ENCODE measurements around the gene PCDH11X. TPM values are rescaled to one million over a fixed set of nuclear protein-coding genes. Genes with fewer than 3 reads are reported as not detected.
A peak's percentile ranks its signal among the peaks of the same experiment; 100 is the strongest.
"Not testable (repeated sequence)": the region's sequence is repeated elsewhere in the genome, so short reads cannot be mapped to it uniquely, and the experiment has no call there.

The PCDH11X gene
- total RNA-seq, result under 1 TPM in 1 of 2 donors, not detected in 1; under 0.01 TPM

DNA sequence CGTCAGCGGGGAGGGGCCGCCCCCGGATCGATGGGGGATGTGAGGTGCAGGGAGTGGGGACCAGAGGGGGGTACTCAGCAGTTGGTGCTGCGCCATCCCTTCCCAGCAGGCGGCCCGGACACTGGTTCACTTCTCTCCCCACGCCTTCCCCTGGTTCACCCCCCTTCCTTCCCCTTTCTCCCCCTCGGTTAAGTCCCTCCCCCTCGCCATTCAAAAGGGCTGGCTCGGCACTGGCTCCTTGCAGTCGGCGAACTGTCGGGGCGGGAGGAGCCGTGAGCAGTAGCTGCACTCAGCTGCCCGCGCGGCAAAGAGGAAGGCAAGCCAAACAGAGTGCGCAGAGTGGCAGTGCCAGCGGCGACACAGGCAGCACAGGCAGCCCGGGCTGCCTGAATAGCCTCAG is at the start of gene PCDH11X:
Gene PCDH11X (plus strand): TSS at position 241 of the 400 bp plus-strand sequence. CDS start 56,130 bp downstream, outside the sequence.
- H3K9me3 ChIP-seq; H3K4me1 ChIP-seq; H3K36me3 ChIP-seq (replicated peaks in 1 of 2; ENCODE audit: insufficient read depth in 1 of 2, low read depth in 2 of 2); H3K27ac ChIP-seq; intact Hi-C loops (cut with DNase I); H3K27me3 ChIP-seq; H3K4me3 ChIP-seq: not testable (repeated sequence)
- ATAC-seq, result peak; percentile 42
- DNase-seq, result peak in 3 of 4 donors; percentile 2 to 21 (median 5)
- no CpG with 5 or more reads among the region's 24 CpGs for WGBS, 2 donors

DNA sequence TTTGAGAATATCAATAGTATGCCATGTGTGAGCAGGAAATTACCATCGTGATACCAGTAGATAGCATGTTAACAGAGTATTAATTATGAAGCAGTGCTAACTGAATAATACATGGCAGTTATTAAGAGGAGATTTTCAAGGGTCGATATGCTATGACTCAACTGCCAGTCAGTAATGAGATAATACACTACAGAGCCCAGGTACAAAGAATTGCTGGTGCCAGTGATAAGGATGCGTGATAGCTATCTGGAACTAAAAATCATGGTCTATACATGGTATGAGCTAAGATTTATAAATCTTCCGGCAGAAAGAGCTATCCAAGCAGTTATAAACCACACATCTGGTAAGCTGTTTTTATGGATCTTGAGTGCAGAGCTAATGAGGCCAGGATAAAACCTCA is 31.7 kb upstream of the PCDH11X start:
- 0 to 60% methylated on average over 1 of the region's 4 CpGs for WGBS, 2 donors
- ATAC-seq; H3K9me3 ChIP-seq; DNase-seq; H3K4me1 ChIP-seq; H3K36me3 ChIP-seq (replicated peaks in 1 of 2; ENCODE audit: insufficient read depth in 1 of 2, low read depth in 2 of 2); H3K27ac ChIP-seq; H3K27me3 ChIP-seq; H3K4me3 ChIP-seq; intact Hi-C loops (cut with DNase I): not testable (repeated sequence)

DNA sequence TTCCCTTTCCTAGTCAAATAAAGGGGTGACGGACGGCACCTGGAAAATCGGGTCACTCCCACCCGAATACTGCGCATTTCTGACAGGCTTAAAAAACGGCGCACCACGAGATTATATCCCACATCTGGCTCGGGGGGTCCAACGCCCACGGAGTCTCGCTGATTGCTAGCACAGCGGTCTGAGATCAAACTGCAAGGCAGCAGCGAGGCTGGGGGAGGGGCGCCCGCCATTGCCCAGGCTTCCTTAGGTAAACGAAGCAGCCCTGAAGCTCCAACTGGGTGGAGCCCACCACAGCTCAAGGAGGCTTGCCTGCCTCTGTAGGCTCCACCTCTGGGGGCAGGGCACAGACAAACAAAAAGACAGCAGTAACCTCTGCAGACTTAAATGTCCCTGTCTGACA is 26.2 kb upstream of the PCDH11X start:
- H3K4me3 ChIP-seq; DNase-seq; intact Hi-C loops (cut with DNase I); H3K4me1 ChIP-seq; H3K36me3 ChIP-seq (replicated peaks in 1 of 2; ENCODE audit: insufficient read depth in 1 of 2, low read depth in 2 of 2); H3K9me3 ChIP-seq; ATAC-seq; H3K27ac ChIP-seq; H3K27me3 ChIP-seq: not testable (repeated sequence)
- 78 to 86% methylated on average over 7 to 10 of the region's 17 CpGs for WGBS, 2 donors

DNA sequence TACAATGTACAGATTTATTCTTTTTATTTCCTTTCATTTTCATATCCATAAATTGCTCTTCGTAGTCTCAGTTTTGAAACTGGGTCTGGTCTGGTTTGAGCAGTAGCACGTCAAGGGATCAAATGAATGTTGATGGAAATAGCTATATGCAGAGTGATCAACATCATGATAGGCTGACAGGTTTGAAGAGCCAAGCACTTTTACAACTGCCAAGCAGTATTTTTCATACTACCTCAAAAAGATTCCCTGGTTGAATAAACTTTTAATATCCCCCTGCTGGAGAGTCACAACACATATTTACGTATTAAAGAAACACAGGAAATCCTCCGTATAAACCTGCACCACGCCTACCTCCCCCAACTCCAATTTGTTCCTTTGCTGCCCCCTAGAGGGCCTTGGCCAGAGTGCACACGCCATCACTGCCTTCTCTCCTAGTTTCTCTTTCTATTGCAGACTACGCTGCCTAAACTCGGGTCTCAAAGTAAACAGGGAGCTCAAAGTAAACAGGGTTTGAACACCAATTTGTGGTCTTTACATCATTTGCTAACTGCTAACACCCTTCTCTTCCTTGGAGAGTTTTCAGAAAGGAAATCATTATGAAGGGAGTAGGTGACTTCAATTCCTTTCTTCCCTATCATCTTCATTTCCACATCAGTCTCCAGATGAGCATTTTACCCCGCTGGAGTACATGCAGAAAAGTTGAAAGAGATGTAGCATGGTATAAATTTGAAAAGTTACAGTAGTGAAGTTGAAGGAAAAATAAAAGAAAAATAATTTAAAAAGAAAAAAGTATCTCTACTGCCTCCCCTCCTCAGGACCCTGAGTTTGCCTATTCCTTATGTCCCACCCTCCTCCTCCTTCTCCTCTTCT is 8.3 kb upstream of the PCDH11X start:
- peak in 1 of 7 experiments; percentile 11 for TF ChIP-seq CTCF (IDR thresholded peaks at IDR 0.05)
- WGBS, 2 donors, result 14 to 23% methylated on average over 3 to 4 of the region's 9 CpGs
- H3K27ac ChIP-seq; H3K27me3 ChIP-seq; H3K4me1 ChIP-seq; DNase-seq; intact Hi-C loops (cut with DNase I); H3K4me3 ChIP-seq; H3K36me3 ChIP-seq (replicated peaks in 1 of 2; ENCODE audit: insufficient read depth in 1 of 2, low read depth in 2 of 2); H3K9me3 ChIP-seq: not testable (repeated sequence)
- peak; percentile 80 for ATAC-seq

DNA sequence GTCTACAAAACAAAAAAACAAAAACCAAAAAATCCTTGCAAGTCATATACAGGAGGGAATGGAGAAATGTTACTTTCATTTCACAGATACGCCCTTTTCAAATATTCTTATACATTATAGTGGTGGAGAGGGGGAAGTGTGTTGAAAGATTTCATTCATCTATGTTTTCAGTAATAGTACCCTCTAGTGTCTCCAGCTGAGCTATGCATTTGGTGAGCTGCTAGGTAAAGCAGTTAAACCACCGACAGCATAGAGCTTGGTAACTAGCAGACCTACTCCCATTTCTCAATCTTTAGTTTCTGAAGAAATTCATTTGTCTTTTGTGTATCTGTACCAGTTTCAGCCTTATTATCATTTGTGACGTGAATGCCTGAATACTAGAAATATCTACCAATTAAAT is 5.2 kb upstream of the PCDH11X start:
- 30 to 36% methylated on average over 3 of the region's 3 CpGs for WGBS, 2 donors
- ATAC-seq; DNase-seq; H3K27ac ChIP-seq; H3K4me1 ChIP-seq; H3K4me3 ChIP-seq; H3K27me3 ChIP-seq; H3K36me3 ChIP-seq (replicated peaks in 1 of 2; ENCODE audit: insufficient read depth in 1 of 2, low read depth in 2 of 2); intact Hi-C loops (cut with DNase I); H3K9me3 ChIP-seq: not testable (repeated sequence)

- H3K27me3 ChIP-seq; H3K9me3 ChIP-seq; H3K4me1 ChIP-seq; DNase-seq; intact Hi-C loops (cut with DNase I); H3K36me3 ChIP-seq (replicated peaks in 1 of 2; ENCODE audit: insufficient read depth in 1 of 2, low read depth in 2 of 2); H3K27ac ChIP-seq; ATAC-seq; H3K4me3 ChIP-seq: not testable (repeated sequence)
- whole genome bisulfite sequencing, 2 donors, result 2% methylated on average over 10 to 12 of the region's 17 CpGs
Observed at GRCh38 chrX:91780008-91780407, 833 bp downstream of the PCDH11X start.

GRCh38 chrX:91780698-91781097 is 1.5 kb downstream of the PCDH11X start:
- WGBS, 2 donors, result 0 to 1% methylated on average over 9 to 23 of the region's 23 CpGs
- H3K4me3 ChIP-seq; H3K27me3 ChIP-seq; H3K4me1 ChIP-seq; H3K9me3 ChIP-seq; ATAC-seq; H3K36me3 ChIP-seq (replicated peaks in 1 of 2; ENCODE audit: insufficient read depth in 1 of 2, low read depth in 2 of 2); intact Hi-C loops (cut with DNase I); H3K27ac ChIP-seq; DNase-seq: not testable (repeated sequence)

GRCh38 chrX:91781553-91782298 is 2.6 kb downstream of the PCDH11X start:
- H3K36me3 ChIP-seq (replicated peaks in 1 of 2; ENCODE audit: insufficient read depth in 1 of 2, low read depth in 2 of 2); H3K27me3 ChIP-seq; H3K4me3 ChIP-seq; H3K27ac ChIP-seq; ATAC-seq; DNase-seq; intact Hi-C loops (cut with DNase I); H3K9me3 ChIP-seq; H3K4me1 ChIP-seq: not testable (repeated sequence)
- 0 to 1% methylated on average over 3 to 23 of the region's 58 CpGs for WGBS, 2 donors

DNA sequence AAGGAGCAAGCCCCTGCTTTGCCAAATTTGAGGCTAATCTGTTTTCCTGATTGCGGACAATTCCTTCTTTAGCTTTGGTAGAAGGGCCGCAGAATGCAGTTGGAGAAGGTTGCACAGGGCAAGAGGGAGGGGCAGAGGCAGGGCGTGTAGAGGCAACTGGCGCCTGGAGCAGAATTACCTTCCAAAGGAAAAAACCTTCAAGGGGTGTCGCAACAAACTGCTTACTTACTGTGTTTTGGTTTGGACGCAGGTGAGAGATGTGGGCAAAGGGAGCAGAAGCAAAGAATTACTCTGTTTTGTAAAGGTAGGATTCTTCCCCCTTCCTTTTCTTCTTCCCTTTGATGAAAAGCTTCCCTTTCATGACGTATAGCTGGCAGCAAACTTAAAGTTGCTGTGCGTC is 3.6 kb downstream of the PCDH11X start:
- intact Hi-C loops (cut with DNase I); H3K27me3 ChIP-seq; H3K36me3 ChIP-seq (replicated peaks in 1 of 2; ENCODE audit: insufficient read depth in 1 of 2, low read depth in 2 of 2); H3K27ac ChIP-seq; H3K9me3 ChIP-seq; DNase-seq; ATAC-seq; H3K4me1 ChIP-seq; H3K4me3 ChIP-seq: not testable (repeated sequence)
- WGBS, 2 donors, result 0% methylated on average over 6 to 7 of the region's 8 CpGs

- intact Hi-C loops (cut with DNase I); H3K36me3 ChIP-seq (replicated peaks in 1 of 2; ENCODE audit: insufficient read depth in 1 of 2, low read depth in 2 of 2); ATAC-seq; H3K4me1 ChIP-seq; DNase-seq; H3K27me3 ChIP-seq; H3K9me3 ChIP-seq; H3K27ac ChIP-seq; H3K4me3 ChIP-seq: not testable (repeated sequence)
- WGBS, 2 donors, result 44 to 56% methylated on average over 3 of the region's 3 CpGs
Observed at GRCh38 chrX:91817537-91817936, 38.4 kb downstream of the PCDH11X start.

DNA sequence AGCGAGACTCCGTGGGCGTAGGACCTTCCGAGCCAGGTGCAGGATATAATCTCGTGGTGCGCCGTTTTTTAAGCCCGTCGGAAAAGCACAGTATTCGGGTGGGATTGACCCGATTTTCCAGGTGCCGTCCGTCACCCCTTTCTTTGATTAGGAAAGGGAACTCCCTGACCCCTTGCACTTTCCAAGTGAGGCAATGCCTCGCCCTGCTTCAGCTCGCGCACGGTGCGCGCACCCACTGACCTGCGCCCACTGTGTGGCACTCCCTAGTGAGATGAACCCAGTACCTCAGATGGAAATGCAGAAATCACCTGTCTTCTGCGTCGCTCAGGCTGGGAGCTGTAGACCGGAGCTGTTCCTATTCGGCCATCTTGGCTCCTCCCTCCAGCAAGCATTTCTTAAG is 46.1 kb downstream of the PCDH11X start:
- H3K27ac ChIP-seq; H3K9me3 ChIP-seq; ATAC-seq; H3K4me1 ChIP-seq; intact Hi-C loops (cut with DNase I); DNase-seq; H3K36me3 ChIP-seq (replicated peaks in 1 of 2; ENCODE audit: insufficient read depth in 1 of 2, low read depth in 2 of 2); H3K4me3 ChIP-seq; H3K27me3 ChIP-seq: not testable (repeated sequence)
- 79 to 85% methylated on average over 18 to 20 of the region's 24 CpGs for WGBS, 2 donors

All from body of pancreas (tissue), 4 donors.